ENCODE data around the gene SLC6A17.

The SLC6A17 gene

DNA sequence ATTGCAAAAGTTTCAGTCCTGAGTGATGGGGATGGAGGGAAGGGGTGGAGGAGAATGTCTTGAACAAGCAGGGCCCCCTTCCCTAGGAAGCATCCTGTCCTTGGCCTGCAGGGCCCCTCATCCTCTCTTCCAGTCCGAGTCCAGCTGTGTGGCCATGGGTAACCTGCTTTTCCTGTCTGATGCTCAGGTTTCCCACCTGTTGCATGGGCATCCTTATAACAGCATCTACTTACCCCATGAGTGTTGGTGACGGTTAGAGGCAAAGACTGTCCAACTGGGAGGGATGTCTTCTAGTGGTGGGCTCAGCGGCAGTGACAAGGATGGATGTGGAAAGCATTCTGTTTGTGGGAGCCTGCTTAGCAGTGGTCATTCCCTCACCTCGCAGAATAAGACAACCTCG is 36.1 kb upstream of the SLC6A17 start:
- Histone ChIP-seq H3K36me3 (ENCODE audit: insufficient read depth, low read length) (no peaks in the 10 kb centered on the region), H3K4me1 (ENCODE audit: insufficient read depth, low read length, poor library complexity, severe bottlenecking) (no peaks in the 10 kb centered on the region), H3K9ac (ENCODE audit: low read depth, low read length, poor library complexity, severe bottlenecking) (no peak overlapping the region), H3K4me2 (ENCODE audit: low read depth, low read length, poor library complexity, severe bottlenecking) (no peak overlapping the region), H3K9me2 (replicated peaks; ENCODE audit: low read depth, low read length) (no peaks in the 10 kb centered on the region), H4K20me1 (ENCODE audit: insufficient read depth, low read length, poor library complexity, severe bottlenecking) (no peaks in the 10 kb centered on the region), H3K27me3 (ENCODE audit: insufficient read depth, low read length, poor library complexity, severe bottlenecking) (no peaks in the 10 kb centered on the region), H3K4me3 (ENCODE audit: low read length, poor library complexity, severe bottlenecking) (no peak overlapping the region), H3K79me2 (ENCODE audit: insufficient read depth, low read length) (no peaks in the 10 kb centered on the region), H3K9me3 (ENCODE audit: insufficient read depth, low read depth, low read length) (no peaks in the 10 kb centered on the region), H3F3A (ENCODE audit: low read depth) (no peaks in the 10 kb centered on the region), H2AFZ (ENCODE audit: low read length) (no peak overlapping the region)
- no peak for TF ChIP-seq EZH2phosphoT487 (IDR thresholded peaks at IDR 0.05; ENCODE audit: borderline replicate concordance)
- TF ChIP-seq, protein P1, sequence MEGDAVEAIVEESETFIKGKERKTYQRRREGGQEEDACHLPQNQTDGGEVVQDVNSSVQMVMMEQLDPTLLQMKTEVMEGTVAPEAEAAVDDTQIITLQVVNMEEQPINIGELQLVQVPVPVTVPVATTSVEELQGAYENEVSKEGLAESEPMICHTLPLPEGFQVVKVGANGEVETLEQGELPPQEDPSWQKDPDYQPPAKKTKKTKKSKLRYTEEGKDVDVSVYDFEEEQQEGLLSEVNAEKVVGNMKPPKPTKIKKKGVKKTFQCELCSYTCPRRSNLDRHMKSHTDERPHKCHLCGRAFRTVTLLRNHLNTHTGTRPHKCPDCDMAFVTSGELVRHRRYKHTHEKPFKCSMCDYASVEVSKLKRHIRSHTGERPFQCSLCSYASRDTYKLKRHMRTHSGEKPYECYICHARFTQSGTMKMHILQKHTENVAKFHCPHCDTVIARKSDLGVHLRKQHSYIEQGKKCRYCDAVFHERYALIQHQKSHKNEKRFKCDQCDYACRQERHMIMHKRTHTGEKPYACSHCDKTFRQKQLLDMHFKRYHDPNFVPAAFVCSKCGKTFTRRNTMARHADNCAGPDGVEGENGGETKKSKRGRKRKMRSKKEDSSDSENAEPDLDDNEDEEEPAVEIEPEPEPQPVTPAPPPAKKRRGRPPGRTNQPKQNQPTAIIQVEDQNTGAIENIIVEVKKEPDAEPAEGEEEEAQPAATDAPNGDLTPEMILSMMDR (conservative IDR thresholded peaks at IDR 0.05; ENCODE audit: low read length) = no peak

DNA sequence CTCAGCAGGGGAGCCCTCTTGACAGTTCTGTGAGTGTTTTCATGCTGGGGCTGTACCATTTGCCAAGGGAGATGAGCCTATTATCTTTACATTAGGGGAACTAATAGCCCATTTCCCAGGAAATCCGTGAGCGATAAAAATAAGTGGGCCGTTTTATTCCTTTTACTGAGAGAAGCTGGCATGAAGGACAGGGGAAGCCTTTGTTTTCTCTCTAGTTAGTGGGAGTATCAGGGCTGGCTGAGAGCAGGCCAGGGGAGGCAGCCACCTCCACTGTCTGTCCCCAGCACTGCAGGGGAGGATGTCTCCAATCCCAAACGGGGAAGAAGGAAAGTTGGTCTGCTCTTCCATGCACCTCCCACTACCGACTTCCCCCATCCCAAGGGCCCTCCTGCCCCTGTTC is 35.5 kb upstream of the SLC6A17 start:
- no peak overlapping the region for H3K4me2 ChIP-seq (ENCODE audit: low read depth, low read length, poor library complexity, severe bottlenecking)
- H3F3A ChIP-seq (ENCODE audit: low read depth) = no peaks in the 10 kb centered on the region
- no peaks in the 10 kb centered on the region for H3K4me1 ChIP-seq (ENCODE audit: insufficient read depth, low read length, poor library complexity, severe bottlenecking)

DNA sequence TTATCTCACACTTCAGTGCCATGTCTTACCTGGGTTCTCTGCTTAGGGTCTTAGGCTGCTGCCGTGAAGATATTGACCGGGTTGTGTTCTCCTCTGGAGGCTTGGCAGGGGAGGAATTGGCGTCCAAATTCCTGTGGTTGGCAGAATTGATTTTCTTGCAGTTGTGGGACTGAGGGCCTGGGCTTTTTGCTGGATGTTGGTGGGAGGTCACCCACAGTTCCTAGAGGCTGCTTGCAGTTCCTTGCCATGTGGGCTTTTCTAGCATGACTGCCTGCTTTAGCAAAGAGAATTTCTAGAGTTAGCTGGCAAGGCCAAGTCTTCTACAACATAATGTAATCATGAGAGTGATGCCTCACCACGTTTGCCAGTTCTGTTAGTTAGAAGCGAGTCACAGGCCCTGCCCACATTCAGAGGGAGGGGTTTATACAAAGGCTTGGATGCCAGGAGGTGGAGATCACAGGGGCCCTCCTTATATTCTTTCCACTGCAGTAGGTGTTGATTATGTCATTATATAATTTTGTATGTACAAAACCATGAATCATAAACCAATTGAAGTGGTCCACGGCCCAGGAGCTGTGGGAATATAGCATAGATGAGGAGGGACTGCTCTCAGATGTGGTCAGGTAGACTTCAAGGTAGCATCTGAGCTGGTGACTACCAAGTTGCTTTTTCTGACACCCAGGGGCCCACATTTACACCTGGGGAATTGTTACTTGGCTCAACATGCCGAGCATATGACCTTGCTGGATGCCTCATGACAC is 31.5 kb upstream of the SLC6A17 start:
- no peaks in the 10 kb centered on the region for H3K36me3 ChIP-seq (ENCODE audit: insufficient read depth, low read length)
- H3K9me3 ChIP-seq (ENCODE audit: insufficient read depth, low read depth, low read length) = no peaks in the 10 kb centered on the region
- no peaks in the 10 kb centered on the region for H3K9me2 ChIP-seq (replicated peaks; ENCODE audit: low read depth, low read length)
- no peaks in the 10 kb centered on the region for H3K4me1 ChIP-seq (ENCODE audit: insufficient read depth, low read length, poor library complexity, severe bottlenecking)
- no peaks in the 10 kb centered on the region for H3K27me3 ChIP-seq (ENCODE audit: insufficient read depth, low read length, poor library complexity, severe bottlenecking)
- no peak overlapping the region for H3K9ac ChIP-seq (ENCODE audit: low read depth, low read length, poor library complexity, severe bottlenecking)
- no peak overlapping the region for H2AFZ ChIP-seq (ENCODE audit: low read length)
- H4K20me1 ChIP-seq (ENCODE audit: insufficient read depth, low read length, poor library complexity, severe bottlenecking) = no peaks in the 10 kb centered on the region
- no peaks in the 10 kb centered on the region for H3K79me2 ChIP-seq (ENCODE audit: insufficient read depth, low read length)
- H3K4me2 ChIP-seq (ENCODE audit: low read depth, low read length, poor library complexity, severe bottlenecking) = no peak overlapping the region
- H3F3A ChIP-seq (ENCODE audit: low read depth) = no peaks in the 10 kb centered on the region
- TF ChIP-seq, protein P1 (conservative IDR thresholded peaks at IDR 0.05; ENCODE audit: low read length) = no peak
- H3K4me3 ChIP-seq (ENCODE audit: low read length, poor library complexity, severe bottlenecking) = no peak overlapping the region

More for the DNA sequence above, 35.5 kb upstream of the SLC6A17 start:
- H3K9ac ChIP-seq (ENCODE audit: low read depth, low read length, poor library complexity, severe bottlenecking) = no peak overlapping the region
- H3K4me3 ChIP-seq (ENCODE audit: low read length, poor library complexity, severe bottlenecking) = no peak overlapping the region
- no peaks in the 10 kb centered on the region for H3K79me2 ChIP-seq (ENCODE audit: insufficient read depth, low read length)
- no peaks in the 10 kb centered on the region for H3K9me2 ChIP-seq (replicated peaks; ENCODE audit: low read depth, low read length)
- no peak overlapping the region for H2AFZ ChIP-seq (ENCODE audit: low read length)
- H4K20me1 ChIP-seq (ENCODE audit: insufficient read depth, low read length, poor library complexity, severe bottlenecking) = no peaks in the 10 kb centered on the region
- TF ChIP-seq, protein P1 (conservative IDR thresholded peaks at IDR 0.05; ENCODE audit: low read length) = no peak
- no peak for TF ChIP-seq EZH2phosphoT487 (IDR thresholded peaks at IDR 0.05; ENCODE audit: borderline replicate concordance)
- no peaks in the 10 kb centered on the region for H3K9me3 ChIP-seq (ENCODE audit: insufficient read depth, low read depth, low read length)
- no peaks in the 10 kb centered on the region for H3K27me3 ChIP-seq (ENCODE audit: insufficient read depth, low read length, poor library complexity, severe bottlenecking)
- no peaks in the 10 kb centered on the region for H3K36me3 ChIP-seq (ENCODE audit: insufficient read depth, low read length)
